UCSD-AML1 (cell line): ENCODE results near the gene COPS4.
"Not testable (repeated sequence)": the region's sequence is repeated elsewhere in the genome, so short reads cannot be mapped to it uniquely, and the experiment has no call there.

Source experiments
- DNase-seq: peaks from one replicate; lab custom pipeline; 2025; ENCODE audit not compliant: unreplicated experiment; lab: John Stamatoyannopoulos, UW

The COPS4 gene

GRCh38 chr4:83023599-83023998 lies 11.4 kb upstream of the COPS4 start:
- DNase-seq, result not testable (repeated sequence)

GRCh38 chr4:83024233-83024632 lies 10.8 kb upstream of the COPS4 start:
- no peak for DNase-seq

- no peak for DNase-seq
Observed at GRCh38 chr4:83025563-83025962, 9.4 kb upstream of the COPS4 start.

- no peak for DNase-seq
Observed at GRCh38 chr4:83028976-83029375, 6.0 kb upstream of the COPS4 start.

GRCh38 chr4:83029688-83030087 lies 5.3 kb upstream of the COPS4 start:
- DNase-seq, result no peak

GRCh38 chr4:83036991-83037665 lies 2.1 kb downstream of the COPS4 start:
- DNase-seq, result no peak

- DNase-seq, result no peak
Observed at GRCh38 chr4:83040269-83040668, 5.3 kb downstream of the COPS4 start.

- not testable (repeated sequence) for DNase-seq
Observed at GRCh38 chr4:83043157-83043556, 8.2 kb downstream of the COPS4 start.

- no peak for DNase-seq
Observed at GRCh38 chr4:83043801-83044407, 8.9 kb downstream of the COPS4 start.

GRCh38 chr4:83046693-83047473 lies 11.9 kb downstream of the COPS4 start:
- no peak for DNase-seq

GRCh38 chr4:83048781-83049180 lies 13.8 kb downstream of the COPS4 start:
- not testable (repeated sequence) for DNase-seq

GRCh38 chr4:83054928-83055327 lies 19.9 kb downstream of the COPS4 start:
- DNase-seq, result no peak

GRCh38 chr4:83062739-83063138 lies 27.8 kb downstream of the COPS4 start:
- DNase-seq, result no peak

- no peak for DNase-seq
Observed at GRCh38 chr4:83065266-83065665, 30.3 kb downstream of the COPS4 start.

- no peak for DNase-seq
Observed at GRCh38 chr4:83067058-83067639, 32.2 kb downstream of the COPS4 start.

GRCh38 chr4:83071116-83071515 lies 36.1 kb downstream of the COPS4 start:
- DNase-seq, result no peak

- no peak for DNase-seq
Observed at GRCh38 chr4:83074086-83074704, 39.2 kb downstream of the COPS4 start.

- not testable (repeated sequence) for DNase-seq
Observed at GRCh38 chr4:83074783-83075182, 39.8 kb downstream of the COPS4 start.

GRCh38 chr4:83075311-83076095 lies 40.5 kb downstream of the COPS4 start:
- no peak for DNase-seq

- no peak for DNase-seq
Observed at GRCh38 chr4:83080561-83080960, 45.6 kb downstream of the COPS4 start.
